GM18526 (cell line): ENCODE measurements around the gene GJA4.

Source experiments
- POLR2A ChIP-seq: IDR thresholded peaks from 3 replicates; pipeline ENCODE4 v1.6.1; 2011; ENCODE audit not compliant: insufficient read length; ENCODE audit errors: extremely low read depth

GJA4 gene

DNA sequence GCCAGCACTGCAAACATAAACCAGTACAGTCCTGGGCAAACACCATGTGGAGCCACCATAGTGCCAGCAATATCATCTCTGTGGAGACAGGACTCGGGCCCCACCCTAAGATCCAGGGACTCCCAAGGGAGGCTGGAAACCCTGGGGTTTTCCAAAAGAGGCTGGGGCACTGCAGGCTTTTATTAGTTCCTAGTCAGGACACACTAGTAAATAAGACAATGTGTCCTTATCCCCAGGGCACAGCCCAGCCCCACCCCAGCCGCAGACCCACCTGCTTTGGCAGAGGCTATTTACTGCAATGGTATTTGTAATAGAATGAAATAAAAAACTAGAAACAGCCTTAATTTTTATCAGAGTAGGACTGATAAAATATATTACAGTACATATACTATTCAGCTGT, 12.3 kb upstream of the GJA4 start:
- TF ChIP-seq POLR2A: no peak

DNA sequence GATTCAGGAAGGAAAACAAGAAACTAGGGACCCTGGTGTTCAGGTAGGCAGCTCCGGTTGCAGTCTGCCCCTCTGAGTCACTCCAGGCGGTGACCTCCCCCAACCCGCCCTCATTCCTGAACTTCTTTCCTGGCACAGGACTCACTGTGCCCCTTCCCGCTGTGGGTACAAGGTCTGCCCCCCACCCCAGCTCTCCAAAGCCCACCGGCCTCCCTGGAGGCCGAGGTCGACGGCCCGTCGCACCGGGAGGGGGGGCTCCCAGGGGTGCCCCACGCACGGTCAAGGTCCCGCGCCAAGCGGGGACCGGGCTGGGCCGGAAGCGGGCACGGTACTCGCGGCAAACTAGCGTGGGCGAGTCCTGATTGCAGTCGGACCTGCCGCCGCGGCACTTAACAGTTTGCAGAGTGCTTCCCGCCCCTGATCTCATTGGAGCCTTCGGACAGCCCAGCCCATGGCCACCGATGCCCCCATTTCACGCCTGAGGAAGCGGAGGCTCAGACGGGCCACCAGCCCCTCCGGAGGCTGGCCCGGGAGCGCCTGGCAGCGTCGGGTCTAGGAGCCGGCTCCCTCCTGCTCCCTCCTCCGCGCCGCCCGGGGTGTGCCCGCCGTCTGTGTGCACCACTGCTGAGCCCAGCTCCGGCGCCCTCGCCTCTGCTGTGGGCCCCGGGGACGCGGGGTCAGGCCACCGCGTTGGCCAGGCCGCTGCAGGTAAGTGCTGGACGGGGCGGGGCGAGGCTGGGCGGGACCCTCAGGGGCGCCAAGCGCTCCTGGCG, 11.5 kb upstream of the GJA4 start, which contains the start of gene GJB3:
Gene GJB3 (plus strand): TSS at position 144 of the 773 bp plus-strand sequence. CDS start 3,549 bp downstream, outside the sequence.
- no peak for TF ChIP-seq POLR2A

DNA sequence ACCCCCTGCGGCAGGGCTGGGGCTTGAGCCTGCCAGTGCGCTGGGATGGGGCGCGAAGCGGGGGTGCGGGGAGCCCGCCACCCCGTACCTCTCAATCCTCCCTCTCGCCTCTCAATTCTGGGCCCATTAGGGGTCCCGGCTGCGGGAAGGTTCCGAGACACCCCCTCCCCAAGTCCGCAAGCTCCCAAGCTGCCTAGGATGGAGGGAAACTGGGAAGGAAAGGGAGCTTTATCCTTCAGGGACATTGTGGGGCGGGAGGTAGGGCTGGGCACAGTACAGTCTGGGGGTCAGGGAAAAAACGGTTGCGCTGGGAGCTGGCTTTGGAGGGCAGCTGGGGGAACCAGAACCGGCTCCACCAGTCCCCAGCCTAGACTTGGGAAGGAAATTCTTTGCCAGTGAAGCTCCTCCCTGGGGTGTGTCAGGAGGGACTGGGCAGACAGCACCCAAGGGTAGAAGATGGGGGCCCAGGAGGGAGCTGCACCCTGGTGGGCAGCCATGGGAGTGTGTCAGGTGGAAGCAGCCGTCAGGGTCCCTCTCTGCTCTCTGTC, 10.9 kb upstream of the GJA4 start:
- TF ChIP-seq POLR2A: no peak

DNA sequence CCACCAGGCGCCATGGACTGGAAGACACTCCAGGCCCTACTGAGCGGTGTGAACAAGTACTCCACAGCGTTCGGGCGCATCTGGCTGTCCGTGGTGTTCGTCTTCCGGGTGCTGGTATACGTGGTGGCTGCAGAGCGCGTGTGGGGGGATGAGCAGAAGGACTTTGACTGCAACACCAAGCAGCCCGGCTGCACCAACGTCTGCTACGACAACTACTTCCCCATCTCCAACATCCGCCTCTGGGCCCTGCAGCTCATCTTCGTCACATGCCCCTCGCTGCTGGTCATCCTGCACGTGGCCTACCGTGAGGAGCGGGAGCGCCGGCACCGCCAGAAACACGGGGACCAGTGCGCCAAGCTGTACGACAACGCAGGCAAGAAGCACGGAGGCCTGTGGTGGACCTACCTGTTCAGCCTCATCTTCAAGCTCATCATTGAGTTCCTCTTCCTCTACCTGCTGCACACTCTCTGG, 8.0 kb upstream of the GJA4 start:
- TF ChIP-seq POLR2A: no peak

DNA sequence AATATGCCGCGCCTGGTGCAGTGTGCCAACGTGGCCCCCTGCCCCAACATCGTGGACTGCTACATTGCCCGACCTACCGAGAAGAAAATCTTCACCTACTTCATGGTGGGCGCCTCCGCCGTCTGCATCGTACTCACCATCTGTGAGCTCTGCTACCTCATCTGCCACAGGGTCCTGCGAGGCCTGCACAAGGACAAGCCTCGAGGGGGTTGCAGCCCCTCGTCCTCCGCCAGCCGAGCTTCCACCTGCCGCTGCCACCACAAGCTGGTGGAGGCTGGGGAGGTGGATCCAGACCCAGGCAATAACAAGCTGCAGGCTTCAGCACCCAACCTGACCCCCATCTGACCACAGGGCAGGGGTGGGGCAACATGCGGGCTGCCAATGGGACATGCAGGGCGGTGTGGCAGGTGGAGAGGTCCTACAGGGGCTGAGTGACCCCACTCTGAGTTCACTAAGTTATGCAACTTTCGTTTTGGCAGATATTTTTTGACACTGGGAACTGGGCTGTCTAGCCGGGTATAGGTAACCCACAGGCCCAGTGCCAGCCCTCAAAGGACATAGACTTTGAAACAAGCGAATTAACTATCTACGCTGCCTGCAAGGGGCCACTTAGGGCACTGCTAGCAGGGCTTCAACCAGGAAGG, 7.4 kb upstream of the GJA4 start:
- no peak for TF ChIP-seq POLR2A

DNA sequence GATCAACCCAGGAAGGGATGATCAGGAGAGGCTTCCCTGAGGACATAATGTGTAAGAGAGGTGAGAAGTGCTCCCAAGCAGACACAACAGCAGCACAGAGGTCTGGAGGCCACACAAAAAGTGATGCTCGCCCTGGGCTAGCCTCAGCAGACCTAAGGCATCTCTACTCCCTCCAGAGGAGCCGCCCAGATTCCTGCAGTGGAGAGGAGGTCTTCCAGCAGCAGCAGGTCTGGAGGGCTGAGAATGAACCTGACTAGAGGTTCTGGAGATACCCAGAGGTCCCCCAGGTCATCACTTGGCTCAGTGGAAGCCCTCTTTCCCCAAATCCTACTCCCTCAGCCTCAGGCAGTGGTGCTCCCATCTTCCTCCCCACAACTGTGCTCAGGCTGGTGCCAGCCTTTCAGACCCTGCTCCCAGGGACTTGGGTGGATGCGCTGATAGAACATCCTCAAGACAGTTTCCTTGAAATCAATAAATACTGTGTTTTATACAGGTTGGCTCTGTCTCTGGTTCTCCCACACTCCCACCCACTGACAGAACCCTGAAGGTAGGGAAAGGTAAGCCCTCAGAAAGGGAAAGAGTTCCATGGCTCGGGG, 6.8 kb upstream of the GJA4 start:
- TF ChIP-seq POLR2A: no peak

DNA sequence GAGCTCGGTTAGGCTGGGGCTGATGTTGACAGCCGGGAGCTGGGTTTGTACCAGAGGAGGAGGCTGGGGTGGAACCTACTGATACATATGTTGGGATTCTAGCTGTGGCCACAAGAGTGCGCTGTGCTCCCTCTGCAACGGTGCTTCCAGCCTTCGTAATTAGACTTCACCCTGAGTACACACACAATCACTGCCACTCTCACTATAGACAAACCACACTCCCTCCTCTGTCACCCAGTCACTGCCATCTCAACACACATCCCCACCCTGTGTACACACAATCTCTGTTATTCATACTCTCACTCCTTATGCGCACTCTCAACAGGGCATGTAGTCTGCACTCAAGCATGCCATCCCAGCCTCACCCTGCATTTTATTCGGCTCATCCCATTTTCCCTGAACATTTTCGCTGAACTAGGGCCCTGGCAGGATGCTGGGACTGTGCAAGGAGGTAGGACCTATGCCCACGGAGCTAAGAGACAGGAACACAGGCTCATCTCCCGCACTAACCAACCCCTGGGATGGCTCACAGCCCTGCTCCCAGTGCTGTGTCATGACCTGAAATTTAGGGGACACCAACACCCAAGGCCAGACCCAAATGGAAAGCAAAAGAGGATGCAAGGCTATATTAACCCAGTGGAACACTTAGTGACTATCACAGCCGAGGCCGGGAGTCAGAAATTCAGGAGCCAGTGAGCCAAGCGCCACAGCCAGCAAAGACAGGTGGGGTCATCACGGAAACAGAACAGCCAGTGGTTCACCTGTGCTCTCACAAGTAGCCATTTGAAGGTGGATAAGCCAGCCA, 6.1 kb upstream of the GJA4 start:
- TF ChIP-seq POLR2A: no peak

DNA sequence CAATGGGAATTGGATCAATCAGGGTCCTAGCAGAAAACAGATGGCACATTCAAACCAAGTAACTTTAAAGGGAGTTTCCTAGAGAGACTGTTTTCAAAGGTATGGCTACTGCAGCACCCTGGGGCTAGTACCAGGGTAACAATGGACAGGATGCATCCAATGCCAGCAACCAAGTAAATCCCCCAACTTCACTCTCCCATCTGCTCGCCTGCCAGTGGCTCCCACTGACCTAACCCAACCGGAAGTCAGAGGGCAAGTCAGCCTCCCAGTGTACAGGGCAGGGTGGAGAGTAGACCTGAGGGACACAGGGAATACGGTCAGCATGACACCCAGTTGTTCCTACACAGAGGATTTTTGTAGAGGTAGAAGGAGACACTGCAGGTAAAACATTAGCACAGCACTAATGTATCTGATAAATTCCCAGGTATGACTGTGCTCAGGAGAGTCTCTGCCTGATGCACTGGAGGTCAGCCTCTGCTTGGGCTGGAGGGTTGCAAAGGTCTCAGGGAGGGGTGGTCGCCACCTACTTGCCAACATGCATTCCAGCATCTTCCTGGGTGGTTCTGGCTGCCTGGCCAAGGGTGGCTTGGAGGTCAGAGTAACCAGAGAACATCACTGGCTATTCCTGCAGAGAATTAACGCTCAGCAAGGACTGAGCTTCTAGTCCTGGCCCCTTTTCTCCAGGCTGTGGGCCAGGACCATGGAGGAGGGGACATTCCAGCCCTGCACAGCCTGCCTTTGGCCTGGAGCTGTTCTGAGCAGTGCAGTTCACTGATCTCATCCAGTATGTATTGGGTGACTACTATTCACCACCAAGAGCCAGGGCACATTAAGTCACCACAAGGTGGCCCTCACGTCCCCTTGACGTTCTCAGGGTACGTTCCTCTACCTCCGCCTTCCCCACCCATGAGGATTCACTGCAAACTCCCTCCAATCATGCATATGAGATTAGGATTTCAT, 5.1 kb upstream of the GJA4 start:
- no peak for TF ChIP-seq POLR2A

DNA sequence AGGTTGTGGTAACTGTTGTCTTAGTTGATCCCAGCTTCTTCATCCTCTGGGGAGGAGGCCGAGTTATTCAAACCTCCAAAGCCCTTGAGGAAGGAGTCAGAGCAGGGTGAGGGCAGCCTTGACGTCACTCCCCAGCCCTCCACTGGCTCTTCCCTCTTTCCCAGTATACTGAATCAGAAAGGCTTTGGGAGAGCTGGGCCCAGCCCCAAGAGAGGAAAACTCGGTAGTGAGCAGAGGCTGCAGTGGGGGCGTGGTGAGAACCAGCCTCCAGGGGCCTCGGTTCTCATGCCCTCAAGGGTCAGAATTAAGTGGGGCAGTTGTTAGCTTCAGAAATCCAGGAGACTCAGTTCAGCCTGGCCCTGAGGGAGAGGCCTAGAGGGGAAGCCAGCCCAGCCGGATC, 1.8 kb upstream of the GJA4 start:
- no peak for TF ChIP-seq POLR2A

DNA sequence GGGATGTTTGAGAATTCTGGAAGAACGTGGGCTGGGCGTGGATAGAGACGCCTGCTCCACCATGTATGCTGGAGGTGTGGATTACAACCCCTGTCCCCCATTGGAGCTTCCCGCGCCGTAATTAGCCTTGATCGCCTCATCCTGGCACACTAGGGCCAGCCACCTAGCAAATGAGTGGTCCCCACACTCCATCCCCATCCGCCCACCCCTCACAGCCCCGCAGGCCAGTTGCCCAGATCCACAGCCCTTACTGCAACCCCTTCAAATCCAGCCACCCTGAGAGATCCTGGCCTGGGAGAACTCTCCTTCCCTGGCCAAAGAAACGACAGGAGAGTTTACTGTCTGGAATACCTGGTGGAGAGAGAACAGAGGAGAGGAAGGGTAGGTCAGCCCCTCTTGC, 375 bp upstream of the GJA4 start:
- no peak for TF ChIP-seq POLR2A

DNA sequence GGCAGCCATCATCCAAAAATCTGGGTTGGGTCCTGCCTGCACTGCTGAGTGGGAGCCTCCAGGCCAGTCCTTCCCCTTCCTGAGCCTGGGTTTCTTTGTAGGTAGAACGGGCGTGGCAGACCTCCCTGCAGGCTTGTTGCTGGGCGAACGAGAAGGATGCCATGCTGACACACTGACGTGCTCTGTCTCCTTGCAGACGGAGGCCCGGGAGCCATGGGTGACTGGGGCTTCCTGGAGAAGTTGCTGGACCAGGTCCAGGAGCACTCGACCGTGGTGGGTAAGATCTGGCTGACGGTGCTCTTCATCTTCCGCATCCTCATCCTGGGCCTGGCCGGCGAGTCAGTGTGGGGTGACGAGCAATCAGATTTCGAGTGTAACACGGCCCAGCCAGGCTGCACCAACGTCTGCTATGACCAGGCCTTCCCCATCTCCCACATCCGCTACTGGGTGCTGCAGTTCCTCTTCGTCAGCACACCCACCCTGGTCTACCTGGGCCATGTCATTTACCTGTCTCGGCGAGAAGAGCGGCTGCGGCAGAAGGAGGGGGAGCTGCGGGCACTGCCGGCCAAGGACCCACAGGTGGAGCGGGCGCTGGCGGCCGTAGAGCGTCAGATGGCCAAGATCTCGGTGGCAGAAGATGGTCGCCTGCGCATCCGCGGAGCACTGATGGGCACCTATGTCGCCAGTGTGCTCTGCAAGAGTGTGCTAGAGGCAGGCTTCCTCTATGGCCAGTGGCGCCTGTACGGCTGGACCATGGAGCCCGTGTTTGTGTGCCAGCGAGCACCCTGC, 1.4 kb downstream of the GJA4 start:
- TF ChIP-seq POLR2A: no peak

DNA sequence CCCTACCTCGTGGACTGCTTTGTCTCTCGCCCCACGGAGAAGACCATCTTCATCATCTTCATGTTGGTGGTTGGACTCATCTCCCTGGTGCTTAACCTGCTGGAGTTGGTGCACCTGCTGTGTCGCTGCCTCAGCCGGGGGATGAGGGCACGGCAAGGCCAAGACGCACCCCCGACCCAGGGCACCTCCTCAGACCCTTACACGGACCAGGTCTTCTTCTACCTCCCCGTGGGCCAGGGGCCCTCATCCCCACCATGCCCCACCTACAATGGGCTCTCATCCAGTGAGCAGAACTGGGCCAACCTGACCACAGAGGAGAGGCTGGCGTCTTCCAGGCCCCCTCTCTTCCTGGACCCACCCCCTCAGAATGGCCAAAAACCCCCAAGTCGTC, 2.0 kb downstream of the GJA4 start:
- TF ChIP-seq POLR2A: no peak

DNA sequence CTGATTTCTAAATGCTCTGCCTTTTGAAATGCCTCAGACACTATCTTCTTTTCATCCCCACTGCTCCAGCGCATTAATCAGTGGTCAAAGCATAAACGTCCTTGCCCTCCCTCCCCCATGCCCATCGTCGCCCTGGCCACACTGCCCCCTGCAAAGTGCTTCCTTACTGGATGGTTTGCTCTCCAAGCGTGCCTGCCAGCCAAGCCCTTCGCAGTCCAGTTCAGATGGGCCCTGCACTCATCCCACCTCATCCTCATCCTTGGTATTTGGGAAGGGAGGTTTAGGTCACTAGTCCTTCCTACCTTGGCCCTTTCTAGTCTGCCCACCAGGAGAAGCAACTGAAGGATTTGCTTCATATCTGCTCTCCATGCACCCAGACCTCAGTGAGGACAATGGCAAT, 3.1 kb downstream of the GJA4 start:
- TF ChIP-seq POLR2A: no peak
